Dedifferentiated amniotic fluid mesenchymal stem cell (primary cell): ENCODE data around the gene PTPRN2.
"Not testable (repeated sequence)": the region's sequence is repeated elsewhere in the genome, so short reads cannot be mapped to it uniquely, and the experiment has no call there.

Source experiments
- DNase-seq: peaks from one replicate; pipeline ENCODE4 v3.0.0-alpha.2; 2016; ENCODE audit errors: extremely low spot score

The PTPRN2 gene

DNA sequence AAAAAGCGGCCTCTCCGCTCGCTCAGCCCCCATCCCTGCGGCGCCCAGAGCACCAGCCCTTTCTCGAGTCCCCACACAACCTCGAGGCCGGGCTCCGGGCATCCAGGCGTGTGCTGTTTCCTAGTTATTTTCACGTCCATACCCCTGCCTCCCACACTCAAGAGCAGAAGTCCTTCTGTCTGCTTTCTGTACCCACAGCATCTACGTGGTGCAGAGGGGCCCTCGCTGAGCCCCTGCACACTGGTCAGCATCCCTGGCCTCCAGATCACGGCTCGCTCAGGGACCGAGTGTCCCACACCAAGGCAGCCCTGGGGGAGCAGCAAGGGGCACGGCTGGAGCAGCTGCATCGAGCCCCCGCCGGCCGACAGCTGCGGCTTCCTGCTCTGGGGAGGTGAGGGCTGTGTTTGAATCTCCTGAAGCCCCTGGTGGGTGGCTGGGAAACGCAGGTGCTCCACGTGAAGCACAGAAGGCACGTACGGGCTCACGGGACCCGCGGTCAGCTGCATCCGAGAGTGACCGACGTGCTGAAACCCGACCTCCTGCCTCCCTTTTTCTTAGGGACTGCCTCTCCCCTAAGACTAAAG, 917.8 kb downstream of the PTPRN2 start:
- DNase-seq: no peak

DNA sequence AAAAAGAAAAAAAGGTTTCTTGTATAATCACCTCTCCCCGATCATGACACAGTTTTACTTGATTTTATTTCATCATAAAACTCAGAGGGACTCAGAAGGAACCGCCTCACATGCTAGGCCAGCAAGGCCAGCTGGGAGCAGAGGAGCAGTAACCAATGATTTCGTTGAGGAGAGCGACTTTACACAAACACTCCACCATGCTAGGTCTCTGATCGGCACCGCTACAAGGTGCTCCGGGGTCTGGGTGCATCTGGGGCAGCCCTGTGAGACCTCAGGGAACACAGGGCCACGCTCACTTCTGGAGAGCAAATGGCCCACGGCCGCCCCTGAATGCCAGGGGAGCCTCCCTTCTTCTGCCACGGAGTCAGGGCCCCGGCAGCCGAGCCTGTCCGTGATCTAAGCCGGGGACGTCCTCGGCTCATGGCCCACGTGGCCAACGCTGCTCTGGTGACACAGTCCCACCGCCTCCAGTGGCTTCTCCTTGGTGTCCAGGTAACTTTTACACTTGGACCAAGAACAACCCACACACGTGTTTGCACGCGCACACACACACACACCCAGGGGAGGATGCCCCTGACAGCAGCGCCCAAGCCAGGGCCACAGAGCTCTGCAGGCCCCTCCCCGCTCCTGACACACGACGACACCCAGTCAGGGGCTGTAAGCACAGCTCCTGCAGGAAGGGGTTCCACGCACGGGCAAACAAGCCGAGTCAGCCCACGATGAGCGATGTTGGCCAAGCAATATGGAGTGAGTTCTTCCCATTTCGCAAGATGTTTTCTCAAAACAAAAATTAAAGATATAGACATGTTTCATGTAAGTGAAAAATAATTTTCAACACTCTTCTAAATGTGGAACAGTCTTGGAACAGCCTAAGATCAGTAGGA, 918.5 kb downstream of the PTPRN2 start:
- no peak for DNase-seq

DNA sequence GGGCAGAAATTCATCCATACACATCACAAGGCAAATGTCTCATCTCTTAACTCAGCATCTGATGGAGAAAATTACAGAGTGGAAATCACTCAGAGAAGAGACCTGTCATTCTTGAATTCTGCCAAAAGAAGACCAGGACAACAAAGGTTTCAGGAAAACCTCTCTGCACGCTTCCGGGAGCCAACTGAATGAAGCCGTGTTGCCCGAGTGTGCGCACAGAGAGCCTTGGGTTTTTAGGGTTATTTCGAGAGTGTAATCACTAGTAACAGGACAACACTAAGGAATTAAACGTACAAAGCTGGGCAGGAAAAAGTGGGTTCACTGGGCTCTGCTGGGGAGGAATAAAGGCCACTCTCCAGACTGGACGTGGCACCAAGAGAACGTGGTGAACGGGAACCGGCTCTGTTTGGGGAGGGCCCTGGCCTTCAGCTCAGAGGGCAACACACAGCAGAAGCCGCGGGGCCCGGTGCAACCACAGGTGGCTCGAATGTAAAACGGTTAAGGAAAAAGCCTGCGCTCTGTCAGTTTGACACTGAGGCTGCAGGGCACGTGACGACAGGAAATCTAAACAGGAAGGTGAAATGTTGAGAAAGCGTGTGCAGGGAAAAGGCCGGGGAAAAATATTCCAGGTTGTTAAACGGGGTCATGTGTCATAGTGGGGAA, 919.3 kb downstream of the PTPRN2 start:
- no peak for DNase-seq

DNA sequence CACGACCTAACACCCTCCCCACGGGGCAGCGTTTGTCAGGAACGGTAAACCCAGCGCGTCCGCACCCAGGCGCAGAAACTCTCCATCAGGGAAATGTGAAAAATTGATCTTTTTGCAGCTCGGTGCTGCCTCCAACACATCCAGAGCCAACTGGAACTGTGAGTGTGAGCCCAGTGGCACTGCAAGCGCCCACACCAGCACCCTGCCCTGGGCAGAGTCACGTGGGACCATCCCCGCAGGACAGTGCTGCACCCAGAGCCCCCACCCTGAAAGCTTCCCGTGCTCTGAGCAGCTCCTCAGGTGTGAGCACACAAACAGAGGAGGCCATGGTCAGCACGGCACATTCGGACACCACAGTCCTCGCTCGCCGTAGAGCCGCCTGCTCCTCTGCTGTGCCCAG, 919.9 kb downstream of the PTPRN2 start:
- DNase-seq: no peak

DNA sequence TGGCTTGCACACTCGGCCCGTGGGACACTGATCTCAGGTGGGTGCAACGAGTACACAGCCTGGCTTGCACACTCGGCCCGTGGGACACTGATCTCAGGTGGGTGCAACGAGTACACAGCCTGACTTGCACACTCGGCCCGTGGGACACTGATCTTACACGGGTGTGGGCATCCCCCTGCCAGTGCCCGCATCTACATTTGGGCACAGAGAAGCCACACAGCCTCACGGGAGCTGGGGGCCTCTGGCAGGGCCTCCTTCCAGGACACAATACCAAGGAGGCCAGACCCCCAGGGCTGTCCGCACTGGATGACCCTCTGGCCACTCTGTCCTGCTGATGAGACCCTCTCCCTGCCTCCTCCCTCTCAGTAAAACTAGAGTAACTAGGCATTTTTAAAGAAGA, 920.4 kb downstream of the PTPRN2 start:
- no peak for DNase-seq

GRCh38 chr7:157666530-157667040, 921.0 kb downstream of the PTPRN2 start:
- no peak for DNase-seq

DNA sequence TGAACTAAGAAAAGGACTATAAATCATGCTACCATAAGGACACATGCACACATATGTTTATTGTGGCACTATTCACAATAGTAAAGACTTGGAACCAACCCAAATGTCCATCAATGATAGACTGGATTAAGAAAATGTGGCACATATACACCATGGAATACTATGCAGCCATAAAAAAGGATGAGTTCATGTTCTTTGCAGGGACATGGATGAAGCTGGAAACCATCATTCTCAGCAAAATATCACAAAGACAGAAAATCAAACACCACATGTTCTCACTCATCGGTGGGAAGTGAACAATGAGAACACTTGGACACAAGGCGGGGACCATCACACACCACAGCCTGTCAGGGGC, 922.0 kb downstream of the PTPRN2 start:
- DNase-seq: not testable (repeated sequence)

DNA sequence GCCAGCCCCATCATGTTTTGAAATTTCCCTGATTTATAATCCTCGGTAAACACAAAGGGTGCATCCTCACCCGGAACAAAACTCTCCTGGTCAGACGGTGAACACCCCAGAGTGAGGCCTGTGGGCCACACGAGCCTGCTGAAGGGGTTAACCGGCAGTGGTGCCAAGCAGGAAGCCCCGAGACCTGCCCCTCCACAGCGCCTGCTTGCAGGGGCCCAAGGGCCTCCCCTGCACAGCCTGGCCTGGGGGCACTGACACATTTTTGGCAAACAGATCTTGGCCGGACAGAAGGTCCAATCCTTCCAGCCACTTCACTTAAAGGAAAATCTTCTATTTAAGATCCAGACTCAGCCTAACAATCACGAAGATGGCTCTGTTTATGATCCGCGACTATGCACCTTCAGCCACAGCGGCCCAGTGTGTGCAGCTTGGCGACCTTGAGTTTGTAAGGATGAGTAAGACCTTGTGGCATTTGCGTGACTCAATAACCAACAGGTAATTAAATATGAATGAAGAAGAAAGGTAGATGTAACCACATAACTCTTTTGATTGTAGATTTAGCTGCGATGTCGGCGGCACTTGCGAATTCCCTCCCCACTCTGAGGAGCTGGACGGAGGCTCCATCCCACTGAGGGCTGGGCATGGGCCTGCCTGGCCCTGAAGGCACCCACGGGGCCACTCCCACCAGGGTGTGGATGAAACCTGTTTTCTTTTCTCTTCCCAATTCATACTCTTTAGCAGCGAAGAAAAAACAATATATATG, 922.6 kb downstream of the PTPRN2 start:
- DNase-seq: no peak

GRCh38 chr7:157664034-157664433, 923.6 kb downstream of the PTPRN2 start:
- DNase-seq: no peak

DNA sequence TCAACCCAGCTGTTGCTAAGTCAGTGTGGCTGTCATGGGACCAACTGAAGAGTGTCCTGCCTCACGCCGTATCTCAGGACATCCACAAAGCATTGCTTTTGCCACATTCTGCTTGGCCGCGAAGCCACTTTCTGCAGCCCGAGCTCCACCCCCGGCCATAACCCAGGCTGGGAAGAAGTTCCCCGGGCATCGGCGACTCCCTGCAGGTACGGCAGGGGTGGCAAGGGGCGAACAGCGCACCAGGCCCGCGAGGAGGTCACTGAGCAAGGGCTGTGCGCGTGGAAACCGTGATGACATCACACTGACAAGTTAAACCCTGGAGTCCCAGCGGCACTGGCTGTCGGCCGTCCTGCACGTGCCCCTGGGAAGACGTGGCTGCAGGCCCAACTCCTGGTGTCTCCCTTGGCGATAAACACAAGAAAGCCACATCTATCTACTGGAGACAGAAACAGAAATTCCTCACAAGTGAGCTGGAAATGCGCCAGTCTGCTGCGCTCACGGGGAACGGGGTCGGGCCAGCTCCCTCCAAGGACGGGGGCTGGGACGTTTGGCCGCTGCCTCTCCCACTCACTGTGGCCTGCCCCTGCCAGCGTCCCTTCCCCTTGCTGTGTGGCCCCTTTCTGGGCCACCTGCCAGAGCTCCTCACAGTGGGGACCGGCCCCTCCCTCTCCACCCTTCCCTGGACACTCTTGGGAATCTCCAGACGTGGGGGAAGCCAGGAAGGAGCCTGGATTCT, 924.5 kb downstream of the PTPRN2 start:
- DNase-seq: no peak

GRCh38 chr7:157662110-157662791, 925.4 kb downstream of the PTPRN2 start:
- DNase-seq: no peak

DNA sequence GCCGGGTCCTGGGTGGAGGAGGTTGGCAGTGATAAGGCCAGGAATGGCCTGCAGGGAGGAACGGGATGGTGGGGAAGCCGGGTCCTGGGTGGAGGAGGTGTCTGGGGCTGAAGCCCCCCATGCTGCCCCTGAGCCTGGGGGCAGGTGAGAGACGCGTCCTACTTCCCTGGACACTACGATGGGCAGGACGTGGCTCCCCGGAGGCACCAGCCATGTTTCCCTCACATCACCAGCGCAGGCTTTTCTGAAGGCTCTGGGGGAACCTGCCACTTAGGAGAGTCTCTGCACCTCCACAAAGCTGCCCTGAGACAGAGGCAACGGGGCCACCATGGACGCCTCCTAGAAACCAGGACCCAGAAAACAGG, 926.0 kb downstream of the PTPRN2 start:
- no peak for DNase-seq

- no peak for DNase-seq
Measured at GRCh38 chr7:157660971-157661610, 926.5 kb downstream of the PTPRN2 start.

GRCh38 chr7:157658851-157659412, 928.7 kb downstream of the PTPRN2 start:
- DNase-seq: no peak

GRCh38 chr7:157657741-157658740, 929.6 kb downstream of the PTPRN2 start:
- no peak for DNase-seq

DNA sequence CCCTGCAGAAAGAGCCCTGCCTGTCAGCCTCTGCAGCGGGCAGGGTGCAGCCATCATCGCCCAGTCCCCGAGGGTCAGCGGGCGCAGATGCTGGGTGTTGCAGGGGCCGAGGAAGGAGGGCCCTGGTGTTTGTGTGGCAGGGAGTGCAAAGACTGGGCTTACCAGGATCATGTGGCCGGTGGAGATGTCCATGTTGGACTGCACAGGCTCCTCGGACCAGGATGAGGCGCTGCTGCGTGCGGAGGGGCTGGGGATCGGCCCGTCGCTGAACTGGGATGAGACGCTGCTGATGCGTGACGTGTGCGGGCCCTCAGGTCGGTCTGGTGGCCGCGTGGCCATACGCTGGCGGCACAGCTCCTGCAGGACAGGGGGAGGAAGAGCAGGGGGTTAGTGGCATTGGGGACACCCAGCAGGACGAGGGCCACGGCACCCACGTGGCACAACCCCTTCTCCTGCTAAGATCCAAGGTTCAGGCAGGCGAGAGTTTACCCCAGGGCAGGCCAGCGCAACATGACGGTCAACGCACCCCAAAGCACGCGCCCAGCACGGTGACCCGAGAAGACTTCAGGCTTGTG, 931.3 kb downstream of the PTPRN2 start:
- DNase-seq: no peak

GRCh38 chr7:157654350-157654749, 933.3 kb downstream of the PTPRN2 start:
- no peak for DNase-seq

- DNase-seq: no peak
Measured at GRCh38 chr7:157653827-157654207, 933.8 kb downstream of the PTPRN2 start.
